ENCODE measurements around the gene LY86. TPM values are rescaled to one million over a fixed set of nuclear protein-coding genes. Genes with fewer than 3 reads are reported as not detected.

The LY86 gene
- total RNA-seq, 1 donor from 2014 or later, result not detected

DNA sequence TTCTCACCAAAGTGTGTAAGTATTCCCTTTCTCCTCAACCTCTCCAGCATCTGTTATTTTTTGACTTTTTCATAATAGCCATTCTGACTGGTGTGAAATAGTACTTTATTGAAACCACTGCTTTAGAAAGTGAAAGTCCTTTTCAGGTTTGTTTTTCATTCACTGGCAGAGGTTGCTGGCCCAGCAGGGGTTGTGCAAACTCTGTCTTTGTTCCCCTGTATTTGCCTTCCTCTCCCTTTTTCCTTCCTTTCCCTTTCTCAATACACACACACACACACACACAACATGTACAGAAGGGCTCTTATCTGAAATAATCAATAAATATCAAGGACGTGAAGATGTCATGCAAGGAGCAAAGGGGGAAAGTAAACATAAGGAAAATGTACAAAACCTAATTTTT is 99.8 kb downstream of the LY86 start:
- Mint-ChIP-seq H3K27me3 (ENCODE audit: low read depth) (no peaks in the 10 kb centered on the region), H3K9me3 (ENCODE audit: low read depth) (no peaks in the 10 kb centered on the region), H3K36me3 (ENCODE audit: low read depth) (no peaks in the 10 kb centered on the region), H3K27ac (ENCODE audit: unreplicated experiment) (no peak overlapping the region), H3K4me1 (ENCODE audit: low read depth) (peaks cover 28% of the 10 kb centered on the region), H3K4me3 (ENCODE audit: unreplicated experiment) (no peak overlapping the region)
- TF ChIP-seq CTCF (IDR thresholded peaks at IDR 0.05), result no peak
- DNase-seq (ENCODE audit: low spot score), result no peak

DNA sequence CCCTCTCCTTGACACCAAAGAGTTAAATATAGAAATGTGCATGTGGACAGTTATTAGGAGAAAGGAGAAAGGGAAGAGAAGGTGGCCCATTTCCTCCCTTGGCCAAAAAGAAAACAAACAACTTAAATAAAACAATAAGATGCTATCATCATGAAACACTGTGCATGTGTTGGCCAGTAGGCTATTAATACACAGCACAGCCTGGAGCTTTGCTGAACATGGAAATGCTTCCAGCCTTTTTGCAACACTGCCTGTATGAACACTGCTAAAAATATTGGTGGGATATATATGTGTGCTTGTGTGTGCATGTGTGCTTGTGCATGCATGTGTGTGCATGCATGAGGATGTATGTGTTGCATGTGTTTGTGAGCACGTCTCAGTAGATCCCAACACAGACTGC is 100.4 kb downstream of the LY86 start:
- TF ChIP-seq CTCF (IDR thresholded peaks at IDR 0.05), result no peak
- H3K4me1 Mint-ChIP-seq (ENCODE audit: low read depth), result peaks cover 28% of the 10 kb centered on the region
- no peaks in the 10 kb centered on the region for H3K9me3 Mint-ChIP-seq (ENCODE audit: low read depth)
- H3K27me3 Mint-ChIP-seq (ENCODE audit: low read depth), result no peaks in the 10 kb centered on the region
- H3K27ac Mint-ChIP-seq (ENCODE audit: unreplicated experiment), result no peak overlapping the region
- H3K4me3 Mint-ChIP-seq (ENCODE audit: unreplicated experiment), result no peak overlapping the region
- no peak for DNase-seq (ENCODE audit: low spot score)
- H3K36me3 Mint-ChIP-seq (ENCODE audit: low read depth), result no peaks in the 10 kb centered on the region

GRCh38 chr6:6689400-6690143 is 101.1 kb downstream of the LY86 start:
- H3K36me3 Mint-ChIP-seq (ENCODE audit: low read depth), result no peaks in the 10 kb centered on the region
- H3K27ac Mint-ChIP-seq (ENCODE audit: unreplicated experiment), result no peak overlapping the region
- H3K27me3 Mint-ChIP-seq (ENCODE audit: low read depth), result no peaks in the 10 kb centered on the region
- DNase-seq (ENCODE audit: low spot score), result no peak
- TF ChIP-seq CTCF (IDR thresholded peaks at IDR 0.05), result no peak
- no peak overlapping the region for H3K4me3 Mint-ChIP-seq (ENCODE audit: unreplicated experiment)
- peaks cover 26% of the 10 kb centered on the region for H3K4me1 Mint-ChIP-seq (ENCODE audit: low read depth)
- H3K9me3 Mint-ChIP-seq (ENCODE audit: low read depth), result no peaks in the 10 kb centered on the region

DNA sequence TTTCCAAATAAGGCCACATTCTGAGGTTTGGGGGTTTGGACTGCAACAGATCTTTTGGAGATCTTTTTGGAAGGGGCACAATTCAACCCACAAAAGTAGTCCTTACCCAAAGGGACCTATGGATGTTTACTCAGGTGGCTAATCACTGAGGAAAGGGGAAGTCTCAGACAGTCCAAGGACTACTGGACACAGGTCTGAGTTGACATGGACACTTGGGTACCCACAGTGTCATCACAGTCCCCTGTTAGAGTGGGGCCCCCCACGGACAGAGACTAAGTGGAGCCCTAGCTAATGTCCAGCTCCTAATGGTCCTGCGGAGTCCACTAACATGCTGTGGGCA is 101.6 kb downstream of the LY86 start:
- Mint-ChIP-seq H3K4me1 (ENCODE audit: low read depth) (peaks cover 26% of the 10 kb centered on the region), H3K4me3 (ENCODE audit: unreplicated experiment) (no peak overlapping the region), H3K36me3 (ENCODE audit: low read depth) (no peaks in the 10 kb centered on the region), H3K9me3 (ENCODE audit: low read depth) (no peaks in the 10 kb centered on the region), H3K27me3 (ENCODE audit: low read depth) (no peaks in the 10 kb centered on the region), H3K27ac (ENCODE audit: unreplicated experiment) (no peak overlapping the region)
- DNase-seq (ENCODE audit: low spot score), result no peak
- no peak for TF ChIP-seq CTCF (IDR thresholded peaks at IDR 0.05)

- Mint-ChIP-seq H3K4me1 (ENCODE audit: low read depth) (peaks cover 19% of the 10 kb centered on the region), H3K4me3 (ENCODE audit: unreplicated experiment) (no peak overlapping the region), H3K9me3 (ENCODE audit: low read depth) (no peaks in the 10 kb centered on the region), H3K27me3 (ENCODE audit: low read depth) (no peaks in the 10 kb centered on the region), H3K27ac (ENCODE audit: unreplicated experiment) (no peak overlapping the region), H3K36me3 (ENCODE audit: low read depth) (no peaks in the 10 kb centered on the region)
- no peak for TF ChIP-seq CTCF (IDR thresholded peaks at IDR 0.05)
- no peak for DNase-seq (ENCODE audit: low spot score)
Observed at GRCh38 chr6:6694368-6694780, 105.9 kb downstream of the LY86 start.
